ENCODE results near the gene USP32. TPM values are rescaled to one million over a fixed set of nuclear protein-coding genes. Genes with fewer than 3 reads are reported as not detected.

USP32 gene
- total RNA-seq, 1 donor from 2014 or later: 40.8 TPM

DNA sequence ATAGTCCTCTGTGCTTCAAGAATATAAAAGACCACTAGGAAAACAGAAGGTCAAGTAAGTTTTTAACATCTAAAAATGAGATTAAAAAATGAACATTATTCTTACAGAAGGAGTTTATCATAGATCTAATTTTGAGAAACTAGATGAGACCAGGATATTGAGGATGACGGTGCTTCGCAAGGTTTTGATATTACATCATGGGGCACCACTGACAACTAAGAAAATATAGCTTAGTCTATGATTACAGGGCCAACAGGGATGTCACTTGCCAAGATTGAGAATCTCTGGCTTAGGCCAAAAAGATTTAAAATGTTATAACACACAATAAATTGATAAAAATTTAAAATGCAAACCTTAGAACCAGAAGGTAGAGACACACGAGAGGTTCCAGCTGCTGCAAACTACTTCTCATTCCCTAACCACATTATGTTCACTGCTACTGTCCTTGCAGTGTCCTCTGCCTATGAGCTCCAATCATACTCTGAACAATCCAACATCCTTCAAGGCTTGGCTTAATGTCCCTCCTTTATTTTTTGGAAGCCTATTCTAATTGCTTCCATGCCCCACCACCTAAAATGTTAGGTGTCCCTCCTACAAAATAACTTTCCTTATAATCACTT, 33.2 kb downstream of the USP32 start:
- no peaks in the 10 kb centered on the region for H3K9me3 Mint-ChIP-seq
- DNase-seq (ENCODE audit: low read depth, low spot score): no peak
- peaks cover 19% of the 10 kb centered on the region for H3K4me1 Mint-ChIP-seq
- TF ChIP-seq, protein P1, sequence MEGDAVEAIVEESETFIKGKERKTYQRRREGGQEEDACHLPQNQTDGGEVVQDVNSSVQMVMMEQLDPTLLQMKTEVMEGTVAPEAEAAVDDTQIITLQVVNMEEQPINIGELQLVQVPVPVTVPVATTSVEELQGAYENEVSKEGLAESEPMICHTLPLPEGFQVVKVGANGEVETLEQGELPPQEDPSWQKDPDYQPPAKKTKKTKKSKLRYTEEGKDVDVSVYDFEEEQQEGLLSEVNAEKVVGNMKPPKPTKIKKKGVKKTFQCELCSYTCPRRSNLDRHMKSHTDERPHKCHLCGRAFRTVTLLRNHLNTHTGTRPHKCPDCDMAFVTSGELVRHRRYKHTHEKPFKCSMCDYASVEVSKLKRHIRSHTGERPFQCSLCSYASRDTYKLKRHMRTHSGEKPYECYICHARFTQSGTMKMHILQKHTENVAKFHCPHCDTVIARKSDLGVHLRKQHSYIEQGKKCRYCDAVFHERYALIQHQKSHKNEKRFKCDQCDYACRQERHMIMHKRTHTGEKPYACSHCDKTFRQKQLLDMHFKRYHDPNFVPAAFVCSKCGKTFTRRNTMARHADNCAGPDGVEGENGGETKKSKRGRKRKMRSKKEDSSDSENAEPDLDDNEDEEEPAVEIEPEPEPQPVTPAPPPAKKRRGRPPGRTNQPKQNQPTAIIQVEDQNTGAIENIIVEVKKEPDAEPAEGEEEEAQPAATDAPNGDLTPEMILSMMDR (conservative IDR thresholded peaks at IDR 0.05): no peak
- no peaks in the 10 kb centered on the region for H3K36me3 Mint-ChIP-seq (ENCODE audit: low read depth)
- no peak overlapping the region for H3K4me3 Mint-ChIP-seq
- no peak overlapping the region for H3K27ac Mint-ChIP-seq (ENCODE audit: unreplicated experiment)
- H3K27me3 Mint-ChIP-seq (ENCODE audit: low read depth): no peaks in the 10 kb centered on the region

DNA sequence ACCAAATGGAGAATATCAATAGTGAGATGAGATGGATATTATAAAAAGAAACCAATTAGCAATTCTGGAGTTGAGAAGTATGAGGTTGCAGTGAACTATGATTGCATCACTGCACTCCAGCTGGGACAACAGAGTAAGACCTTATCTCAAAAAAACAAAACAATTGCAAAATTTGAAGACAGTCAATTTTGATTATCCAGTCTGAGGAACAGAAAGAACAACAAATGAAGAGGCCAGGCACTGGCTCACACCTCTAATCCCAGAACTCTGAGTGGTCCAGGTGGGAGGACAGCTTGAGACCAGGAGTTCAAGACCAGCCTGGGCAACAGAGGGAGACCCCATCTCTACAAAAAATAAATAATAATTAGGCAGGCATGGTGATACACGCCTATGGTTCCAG, 35.0 kb downstream of the USP32 start:
- peaks cover 19% of the 10 kb centered on the region for H3K4me1 Mint-ChIP-seq
- no peak for DNase-seq (ENCODE audit: low read depth, low spot score)
- no peak overlapping the region for H3K4me3 Mint-ChIP-seq
- no peaks in the 10 kb centered on the region for H3K9me3 Mint-ChIP-seq
- no peak overlapping the region for H3K27ac Mint-ChIP-seq (ENCODE audit: unreplicated experiment)
- H3K36me3 Mint-ChIP-seq (ENCODE audit: low read depth): no peaks in the 10 kb centered on the region
- TF ChIP-seq, protein P1 (conservative IDR thresholded peaks at IDR 0.05): no peak
- H3K27me3 Mint-ChIP-seq (ENCODE audit: low read depth): no peaks in the 10 kb centered on the region

DNA sequence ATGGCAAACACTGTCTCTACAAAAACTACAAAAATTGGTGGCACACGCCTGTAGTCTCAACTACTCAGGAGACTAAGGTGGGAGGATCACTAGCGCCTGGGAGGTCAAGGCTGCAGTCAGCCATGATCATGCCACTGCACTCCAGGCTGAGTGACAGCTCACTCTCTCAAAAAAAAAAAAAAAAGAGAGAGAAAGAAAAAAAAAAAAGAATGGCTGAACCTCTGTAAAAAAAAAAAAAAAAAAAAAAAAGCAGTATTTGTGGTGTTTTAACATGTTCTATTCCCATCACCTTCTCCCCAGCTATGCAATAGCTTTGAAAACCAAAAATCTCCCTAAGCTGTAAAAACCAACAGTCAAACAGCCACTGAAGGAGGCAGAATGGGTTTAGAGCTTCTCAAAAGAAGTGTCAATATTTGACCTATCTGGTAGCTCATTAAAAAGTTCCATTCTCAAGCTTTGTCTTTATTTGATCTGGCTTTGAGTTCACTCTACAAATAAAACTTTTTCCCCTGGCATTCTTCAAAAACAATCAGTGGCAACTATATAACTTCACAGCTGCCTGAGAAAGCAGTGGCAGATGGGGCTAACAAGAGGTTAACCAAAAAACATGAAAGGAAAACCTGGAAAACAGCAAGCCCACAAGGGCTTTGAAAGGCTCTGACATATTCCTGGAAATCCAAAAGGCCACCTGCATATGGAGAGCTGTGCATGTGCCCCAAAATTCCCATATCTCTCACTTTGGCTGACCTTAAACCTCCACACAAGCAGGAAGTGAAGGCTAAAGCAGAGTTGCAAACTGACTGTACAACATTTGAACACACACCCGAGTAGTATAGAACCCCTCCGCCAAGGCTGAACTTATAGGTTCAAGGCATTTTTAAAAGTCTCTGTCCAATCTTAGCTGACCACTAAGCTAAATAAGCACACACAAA, 36.0 kb downstream of the USP32 start:
- Mint-ChIP-seq H3K9me3 (no peaks in the 10 kb centered on the region), H3K36me3 (ENCODE audit: low read depth) (no peaks in the 10 kb centered on the region), H3K27ac (ENCODE audit: unreplicated experiment) (peak overlapping the region; percentile 47), H3K4me3 (no peak overlapping the region), H3K4me1 (peaks cover 15% of the 10 kb centered on the region), H3K27me3 (ENCODE audit: low read depth) (no peaks in the 10 kb centered on the region)
- TF ChIP-seq, protein P1 (conservative IDR thresholded peaks at IDR 0.05): no peak
- DNase-seq (ENCODE audit: low read depth, low spot score): no peak

DNA sequence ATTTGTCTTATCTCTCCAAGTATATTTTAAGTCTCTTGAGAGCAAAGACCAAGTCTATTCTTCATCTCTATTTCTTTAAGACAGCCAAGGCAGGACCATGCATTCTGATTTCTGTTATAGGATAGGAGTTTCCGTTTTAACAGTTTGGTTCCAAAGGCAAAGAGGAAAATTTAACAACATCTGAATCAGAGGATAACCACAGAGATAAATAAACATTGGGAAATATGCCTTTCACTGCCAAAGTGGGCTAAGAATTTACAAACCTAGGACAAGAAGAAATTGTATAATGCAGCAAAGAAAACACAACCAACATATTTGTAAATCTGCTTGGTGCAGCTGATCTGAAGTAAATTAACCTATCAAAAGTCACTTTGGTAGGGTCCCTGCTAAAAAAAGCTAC, 37.7 kb downstream of the USP32 start:
- Mint-ChIP-seq H3K27me3 (ENCODE audit: low read depth) (no peaks in the 10 kb centered on the region), H3K9me3 (no peaks in the 10 kb centered on the region)

DNA sequence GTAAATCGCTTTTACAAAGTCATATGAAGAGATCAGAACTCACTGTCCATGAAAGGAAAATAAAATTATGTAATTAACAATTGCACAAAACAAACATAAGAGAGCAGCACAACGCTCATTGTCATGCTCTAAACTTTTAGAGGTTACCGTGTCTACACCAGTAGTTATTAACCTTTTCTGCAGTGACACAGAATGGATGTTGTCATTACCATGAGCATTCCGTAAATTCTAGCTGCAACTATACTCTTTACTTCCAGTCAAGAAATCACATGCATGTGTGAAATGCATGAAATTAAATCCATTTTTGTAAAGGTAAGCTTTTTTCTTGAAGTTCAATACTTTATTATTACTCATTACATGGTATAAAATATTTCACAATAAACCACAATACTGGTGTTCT, 38.2 kb downstream of the USP32 start:
- Mint-ChIP-seq H3K4me3 (no peak overlapping the region), H3K4me1 (peaks cover 15% of the 10 kb centered on the region), H3K27ac (ENCODE audit: unreplicated experiment) (no peak overlapping the region), H3K9me3 (no peaks in the 10 kb centered on the region), H3K36me3 (ENCODE audit: low read depth) (no peaks in the 10 kb centered on the region), H3K27me3 (ENCODE audit: low read depth) (no peaks in the 10 kb centered on the region)
- DNase-seq (ENCODE audit: low read depth, low spot score): no peak
- TF ChIP-seq, protein P1 (conservative IDR thresholded peaks at IDR 0.05): no peak

More for the DNA sequence above, 37.7 kb downstream of the USP32 start:
- Mint-ChIP-seq H3K27ac (ENCODE audit: unreplicated experiment) (no peak overlapping the region), H3K36me3 (ENCODE audit: low read depth) (no peaks in the 10 kb centered on the region), H3K4me3 (no peak overlapping the region), H3K4me1 (peaks cover 15% of the 10 kb centered on the region)
- TF ChIP-seq, protein P1 (conservative IDR thresholded peaks at IDR 0.05): no peak
- DNase-seq (ENCODE audit: low read depth, low spot score): no peak
